ENCODE data around the gene MAJIN.

- TF ChIP-seq, protein P1, sequence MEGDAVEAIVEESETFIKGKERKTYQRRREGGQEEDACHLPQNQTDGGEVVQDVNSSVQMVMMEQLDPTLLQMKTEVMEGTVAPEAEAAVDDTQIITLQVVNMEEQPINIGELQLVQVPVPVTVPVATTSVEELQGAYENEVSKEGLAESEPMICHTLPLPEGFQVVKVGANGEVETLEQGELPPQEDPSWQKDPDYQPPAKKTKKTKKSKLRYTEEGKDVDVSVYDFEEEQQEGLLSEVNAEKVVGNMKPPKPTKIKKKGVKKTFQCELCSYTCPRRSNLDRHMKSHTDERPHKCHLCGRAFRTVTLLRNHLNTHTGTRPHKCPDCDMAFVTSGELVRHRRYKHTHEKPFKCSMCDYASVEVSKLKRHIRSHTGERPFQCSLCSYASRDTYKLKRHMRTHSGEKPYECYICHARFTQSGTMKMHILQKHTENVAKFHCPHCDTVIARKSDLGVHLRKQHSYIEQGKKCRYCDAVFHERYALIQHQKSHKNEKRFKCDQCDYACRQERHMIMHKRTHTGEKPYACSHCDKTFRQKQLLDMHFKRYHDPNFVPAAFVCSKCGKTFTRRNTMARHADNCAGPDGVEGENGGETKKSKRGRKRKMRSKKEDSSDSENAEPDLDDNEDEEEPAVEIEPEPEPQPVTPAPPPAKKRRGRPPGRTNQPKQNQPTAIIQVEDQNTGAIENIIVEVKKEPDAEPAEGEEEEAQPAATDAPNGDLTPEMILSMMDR (IDR thresholded peaks at IDR 0.05; ENCODE audit: low read depth, low read length, missing input control): no peak
- TF ChIP-seq HNF4A (conservative IDR thresholded peaks at IDR 0.05) (no peak), JUND (IDR thresholded peaks at IDR 0.05) (no peak), MAX (IDR thresholded peaks at IDR 0.05) (no peak)
Measured at GRCh38 chr11:64919627-64920026, 52.3 kb downstream of the MAJIN start.

Measured in liver (tissue), 3 donors.